Islet of Langerhans (tissue), 1 donor: ENCODE measurements around the gene USP7.

Experiments used
- FAIRE-seq: peaks from one replicate; lab custom pipeline; 2011; peaks lifted over from hg19 to GRCh38; lab: Jason Lieb, UNC

USP7 gene

GRCh38 chr16:8899709-8900317 is 63.9 kb downstream of the USP7 start:
- no peak for FAIRE-seq

GRCh38 chr16:8898660-8899318 is 64.9 kb downstream of the USP7 start:
- FAIRE-seq = no peak

GRCh38 chr16:8894736-8895334 is 68.9 kb downstream of the USP7 start:
- FAIRE-seq = no peak

- no peak for FAIRE-seq
These were observed 69.6 kb downstream of the USP7 start for GRCh38 chr16:8893976-8894690.

GRCh38 chr16:8893426-8893825 is 70.3 kb downstream of the USP7 start:
- no peak for FAIRE-seq

GRCh38 chr16:8892101-8892575 is 71.6 kb downstream of the USP7 start:
- FAIRE-seq = no peak

GRCh38 chr16:8890549-8890921 is 73.2 kb downstream of the USP7 start:
- no peak for FAIRE-seq

- FAIRE-seq = no peak
These were observed 73.7 kb downstream of the USP7 start for GRCh38 chr16:8889893-8890548.

- no peak for FAIRE-seq
These were observed 74.5 kb downstream of the USP7 start for GRCh38 chr16:8888951-8889892.

- no peak for FAIRE-seq
These were observed 75.7 kb downstream of the USP7 start for GRCh38 chr16:8887952-8888560.

- no peak for FAIRE-seq
These were observed 76.3 kb downstream of the USP7 start for GRCh38 chr16:8887431-8887765.

GRCh38 chr16:8886593-8887430 is 76.9 kb downstream of the USP7 start:
- FAIRE-seq = no peak

- no peak for FAIRE-seq
These were observed 77.8 kb downstream of the USP7 start for GRCh38 chr16:8885674-8886592.

- no peak for FAIRE-seq
These were observed 80.9 kb downstream of the USP7 start for GRCh38 chr16:8882725-8883377.

GRCh38 chr16:8882041-8882617 is 81.6 kb downstream of the USP7 start, which contains the start of gene LITAFD:
LITAFD (plus strand) TSS chr16:8882351; CDS start chr16:8884356, 2,005 bp downstream.
- FAIRE-seq = no peak

- FAIRE-seq = no peak
These were observed 82.7 kb downstream of the USP7 start for GRCh38 chr16:8880839-8881510.

- FAIRE-seq = no peak
These were observed 85.2 kb downstream of the USP7 start for GRCh38 chr16:8878523-8878911.
